Right forelimb (tissue), 1 donor: ENCODE results near the gene DMXL1.
"Not testable (repeated sequence)": the region's sequence is repeated elsewhere in the genome, so short reads cannot be mapped to it uniquely, and the experiment has no call there.

Experiments
- DNase-seq: peaks from one replicate; pipeline ENCODE4 v3.0.0-alpha.2; 2018

DMXL1 gene

DNA sequence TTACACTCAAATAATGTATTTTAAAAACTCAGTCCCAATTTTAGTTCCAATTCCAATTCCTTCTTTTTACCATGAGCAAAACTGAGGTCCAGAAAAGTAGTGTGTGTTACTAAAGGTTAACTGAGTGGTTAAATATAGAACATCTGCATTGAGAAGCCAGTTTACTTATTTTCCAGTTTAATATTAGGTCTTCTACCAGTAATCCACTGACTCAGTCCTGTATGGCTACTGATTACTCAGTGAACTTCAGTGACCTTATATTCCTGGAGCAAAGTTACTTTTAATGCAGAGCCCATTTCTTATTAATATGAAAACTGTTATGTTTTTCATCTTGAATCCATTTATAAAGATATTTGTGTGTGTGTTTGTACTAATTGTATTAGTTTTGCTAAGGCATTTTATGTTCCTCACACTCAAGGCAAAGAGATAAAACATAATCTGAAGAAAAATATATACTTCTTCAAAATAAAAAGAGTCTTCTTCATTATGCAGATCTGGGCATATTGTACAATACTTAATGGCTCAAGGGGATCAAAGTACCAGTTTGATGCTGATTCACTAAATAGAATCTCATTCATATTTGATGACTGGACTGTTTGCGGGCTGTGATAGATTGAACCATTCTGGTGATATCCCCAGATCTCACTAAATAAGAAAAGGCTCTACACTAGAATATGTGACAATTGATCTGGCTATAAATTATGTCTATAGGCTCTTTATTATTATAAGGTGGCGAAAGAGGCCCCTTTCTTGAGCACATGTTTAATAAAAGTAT lies 60.8 kb downstream of the DMXL1 start:
- DNase-seq: no peak

DNA sequence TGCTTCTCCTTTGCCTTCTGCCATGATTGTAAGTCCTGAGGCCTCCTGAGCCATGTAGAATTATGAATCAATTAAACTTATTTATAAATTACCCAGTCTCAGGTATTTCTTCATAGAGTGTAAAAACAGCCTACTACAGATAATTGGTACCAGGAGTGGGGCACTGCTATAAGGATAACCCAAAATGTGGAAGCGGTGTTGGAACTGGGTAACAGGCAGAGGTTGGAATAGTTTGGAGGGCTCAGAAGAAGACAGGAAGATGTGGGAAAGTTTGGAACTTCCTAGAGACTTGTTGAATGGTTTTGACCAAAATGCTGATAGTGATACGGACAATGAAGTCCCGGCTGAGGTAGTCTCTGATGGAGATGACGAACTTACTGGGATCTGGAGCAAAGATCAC lies 64.9 kb downstream of the DMXL1 start:
- not testable (repeated sequence) for DNase-seq

DNA sequence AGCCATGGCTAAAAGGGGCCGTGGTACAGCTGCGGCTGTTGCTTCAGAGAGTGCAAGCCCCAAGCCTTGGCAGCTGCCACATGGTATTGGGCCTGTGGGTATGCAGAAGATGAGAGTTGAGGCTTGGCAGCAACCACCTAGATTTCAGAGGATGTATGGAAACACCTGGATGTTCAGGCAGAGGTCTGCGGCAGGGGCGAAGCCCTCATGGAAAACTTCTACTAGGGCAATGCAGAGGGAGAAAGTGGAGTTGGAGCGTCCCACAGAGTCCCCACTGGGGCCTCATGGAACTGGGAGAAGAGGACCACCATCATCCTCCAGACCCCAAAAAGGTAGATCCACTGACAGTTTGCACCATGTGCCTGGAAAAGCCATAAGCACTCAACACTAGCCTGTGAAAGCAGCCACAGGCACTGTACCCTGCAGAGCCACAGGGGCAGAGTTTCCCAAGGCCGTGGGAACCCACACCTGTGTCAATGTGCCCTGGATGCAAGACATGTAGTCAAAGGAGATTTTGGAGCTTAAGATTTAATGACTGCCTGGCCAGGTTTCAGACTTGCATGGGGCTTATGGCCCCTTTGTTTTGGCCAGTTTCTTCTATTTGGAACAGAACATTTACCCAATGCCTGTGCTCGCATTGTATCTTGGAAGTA lies 65.9 kb downstream of the DMXL1 start:
- no peak for DNase-seq

DNA sequence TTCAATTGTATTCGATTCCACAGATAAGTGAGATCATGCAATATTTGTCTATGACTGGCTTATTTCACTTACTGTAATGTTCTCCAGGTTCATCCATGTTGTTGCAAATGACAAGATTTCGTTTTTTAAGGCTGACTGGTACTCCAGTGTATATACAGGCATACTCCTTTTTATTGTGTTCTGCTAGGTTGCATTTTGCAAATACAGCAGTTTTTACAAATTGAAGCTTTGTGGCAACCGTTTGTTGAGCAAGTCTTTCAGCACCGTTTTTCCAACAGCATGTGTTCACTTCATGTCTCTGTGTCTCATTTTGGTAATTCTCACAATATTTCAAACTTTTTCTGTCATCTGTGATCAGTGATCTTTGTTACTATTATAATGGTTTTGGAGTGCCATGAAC lies 82.7 kb downstream of the DMXL1 start:
- DNase-seq: no peak

- no peak for DNase-seq
These were observed 87.3 kb downstream of the DMXL1 start for GRCh38 chr5:119158144-119158543.

DNA sequence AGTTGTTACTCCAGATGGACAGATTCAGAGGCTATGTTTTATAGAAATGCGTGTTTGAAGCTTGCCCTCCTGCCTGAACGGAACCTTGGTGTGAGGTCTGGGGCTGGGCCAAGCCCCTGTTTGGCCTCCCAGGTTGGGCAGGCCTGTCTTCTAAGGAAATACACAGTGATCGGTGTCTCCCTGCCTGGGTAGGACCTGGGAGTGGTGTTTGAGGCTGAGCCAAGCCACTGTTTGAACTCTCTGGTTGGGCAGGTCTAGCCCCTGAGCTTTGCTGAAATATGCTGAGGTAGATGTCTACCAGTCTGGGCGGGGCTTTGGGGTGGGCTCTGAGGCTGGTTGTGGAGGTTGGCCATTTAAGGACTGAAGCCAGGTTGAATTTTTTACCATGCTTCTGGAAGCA lies 90.5 kb downstream of the DMXL1 start:
- no peak for DNase-seq

GRCh38 chr5:119166026-119166425 lies 95.1 kb downstream of the DMXL1 start:
- DNase-seq: no peak

DNA sequence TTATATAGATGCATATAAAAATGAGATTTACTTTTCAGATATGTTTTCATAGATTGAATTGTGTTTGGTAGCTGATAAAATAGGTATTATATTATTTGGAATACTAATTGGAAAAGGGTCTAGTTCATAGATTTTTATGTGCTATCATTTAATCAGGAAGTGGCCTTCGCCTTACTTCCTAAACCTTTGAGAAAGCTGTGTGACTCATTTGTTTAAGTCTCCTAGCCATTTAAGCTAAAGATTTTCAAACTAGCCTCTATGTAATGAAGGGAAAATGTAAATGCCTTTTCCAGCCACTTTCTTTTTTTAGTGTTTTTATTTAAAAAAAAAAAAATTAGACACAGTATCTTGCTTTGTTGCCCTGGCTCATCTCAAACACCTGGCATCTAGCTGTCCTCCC lies 97.5 kb downstream of the DMXL1 start:
- no peak for DNase-seq

- no peak for DNase-seq
These were observed 100.8 kb downstream of the DMXL1 start for GRCh38 chr5:119171686-119172085.

DNA sequence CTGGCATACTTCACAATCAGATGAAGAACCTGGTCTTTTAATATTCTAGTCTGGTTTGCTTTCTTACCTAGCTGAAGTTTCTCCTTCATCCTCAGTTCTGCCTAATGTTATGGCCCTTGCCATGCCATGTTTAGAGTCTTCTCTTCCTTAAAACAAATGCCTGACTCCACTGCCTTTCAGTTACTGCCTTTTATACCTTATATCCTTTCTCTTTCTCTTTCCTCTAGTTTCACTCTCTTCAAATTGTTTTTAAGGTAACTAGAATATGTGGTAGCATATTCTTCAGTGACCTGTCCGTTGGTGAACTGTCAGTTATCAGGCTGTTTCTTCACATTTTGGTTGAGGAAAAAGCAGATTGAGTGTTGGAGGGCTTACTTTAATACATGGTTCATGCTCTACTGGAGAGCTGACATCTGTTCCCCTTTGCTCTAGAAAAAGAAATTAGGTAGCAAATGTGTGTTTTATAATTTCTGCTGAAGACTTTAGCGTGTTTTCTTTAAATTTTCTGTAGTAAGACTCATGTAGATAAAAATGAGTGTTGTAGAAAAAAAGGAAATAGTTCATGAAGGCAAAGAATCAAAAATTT lies 103.8 kb downstream of the DMXL1 start:
- DNase-seq: no peak

DNA sequence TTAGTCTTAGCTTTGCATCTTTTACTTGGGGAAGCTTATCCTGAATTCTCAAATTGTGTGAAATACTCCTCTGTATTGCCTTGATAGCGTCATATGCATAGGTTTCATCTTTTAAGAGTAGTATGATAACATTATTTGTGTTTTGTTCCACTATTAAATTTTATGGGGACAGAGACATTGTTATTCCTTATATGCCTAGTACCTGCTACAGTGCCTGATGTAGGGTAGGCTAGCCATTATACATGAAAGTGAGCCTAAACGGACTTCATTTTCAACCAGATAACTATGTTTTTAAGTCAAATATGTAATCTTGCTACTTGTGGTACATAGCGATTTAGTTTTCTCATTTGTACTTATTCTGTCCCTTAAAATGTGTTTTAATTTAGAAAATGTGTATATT lies 105.9 kb downstream of the DMXL1 start:
- no peak for DNase-seq

GRCh38 chr5:119177226-119177625 lies 106.3 kb downstream of the DMXL1 start:
- no peak for DNase-seq

GRCh38 chr5:119178435-119178834 lies 107.5 kb downstream of the DMXL1 start:
- DNase-seq: no peak

DNA sequence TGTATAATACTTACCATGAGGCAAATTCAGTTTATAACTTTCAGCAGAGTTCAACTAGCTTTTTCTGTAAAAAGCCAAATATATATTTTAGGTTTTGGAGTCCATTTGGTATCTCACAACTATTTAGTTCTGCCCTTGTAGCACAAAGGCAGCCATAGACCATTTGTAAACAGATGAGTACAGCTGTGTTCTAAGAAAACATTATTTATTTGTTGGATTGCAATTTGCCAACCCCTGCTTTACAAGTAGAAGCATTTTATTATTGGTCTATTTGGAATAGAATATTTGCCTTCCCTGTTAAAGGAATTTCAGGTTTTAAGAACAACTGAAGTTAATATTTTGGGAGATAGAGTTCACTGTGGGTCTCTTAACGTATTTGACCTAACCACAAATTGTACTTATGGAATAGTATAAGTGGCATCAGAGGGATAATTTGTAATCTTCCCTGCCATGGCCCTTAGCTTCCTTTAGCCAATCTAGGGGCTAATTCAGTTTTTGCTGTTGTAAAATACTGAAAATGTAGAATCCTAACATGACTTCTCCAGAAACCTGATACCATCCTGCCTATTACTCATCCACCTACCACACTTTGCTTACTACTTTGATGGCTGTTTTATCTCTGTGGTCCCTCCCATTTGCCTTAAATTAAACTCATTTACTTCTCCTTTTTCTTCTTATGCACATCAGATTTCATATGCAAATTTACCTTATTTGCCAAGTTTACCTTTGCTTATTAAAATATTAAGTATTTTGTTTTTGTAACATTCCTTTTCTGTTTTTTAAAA lies 109.2 kb downstream of the DMXL1 start:
- no peak for DNase-seq

- DNase-seq: not testable (repeated sequence)
These were observed 114.6 kb downstream of the DMXL1 start for GRCh38 chr5:119185512-119185911.

DNA sequence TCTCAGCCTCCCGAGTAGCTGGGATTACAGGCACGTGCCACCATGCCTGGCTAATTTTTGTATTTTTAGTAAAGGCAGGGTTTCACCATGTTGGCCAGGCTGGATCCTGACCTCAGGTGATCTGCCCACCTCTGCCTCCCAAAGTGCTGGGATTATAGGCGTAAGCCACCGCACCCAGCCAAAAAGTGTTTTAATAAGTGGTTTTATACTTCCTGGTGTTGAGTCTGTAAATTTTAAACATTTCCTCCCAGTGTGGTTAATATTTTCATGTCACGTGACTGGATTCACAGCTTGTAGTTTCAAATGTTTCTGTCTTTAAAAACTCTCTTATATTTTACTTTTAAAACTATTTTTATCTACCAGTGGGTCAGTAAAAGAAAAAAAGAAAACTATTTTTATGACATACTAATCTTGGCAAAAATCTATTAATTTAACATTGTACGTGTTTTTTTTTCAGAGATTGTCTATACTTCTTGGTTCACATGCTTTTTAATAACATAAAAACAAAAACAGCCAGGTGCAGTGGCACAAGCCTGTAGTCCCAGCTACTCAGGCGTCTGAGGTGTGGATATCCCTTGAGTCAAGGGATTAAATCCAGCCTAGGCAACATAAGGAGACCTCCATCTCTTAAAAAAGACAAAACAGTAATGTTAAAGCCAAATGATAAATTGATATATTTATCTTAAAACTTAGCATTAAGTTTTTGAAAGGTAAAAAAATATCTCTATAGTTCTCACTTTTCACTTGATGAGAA lies 117.1 kb downstream of the DMXL1 start:
- no peak for DNase-seq

- no peak for DNase-seq
These were observed 119.7 kb downstream of the DMXL1 start for GRCh38 chr5:119190470-119191095.

DNA sequence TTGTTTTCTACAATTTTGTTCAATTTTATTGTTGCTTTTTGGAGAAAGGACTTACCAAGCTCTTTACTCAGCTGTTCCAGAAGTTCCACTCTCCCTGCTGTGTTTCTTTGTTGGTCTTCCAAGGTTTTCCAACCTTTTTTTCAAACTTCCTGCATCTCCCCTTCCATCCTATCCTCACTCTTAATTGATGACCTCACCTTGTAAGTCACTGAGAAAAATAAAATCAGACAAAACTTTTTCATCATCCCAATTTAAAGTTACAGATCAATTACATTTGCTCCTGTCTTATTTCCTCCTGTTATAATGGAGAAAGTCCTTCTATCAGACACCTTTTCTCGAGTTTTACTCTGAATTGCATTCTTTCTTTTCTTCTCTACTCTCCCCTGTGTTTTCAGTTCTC lies 121.1 kb downstream of the DMXL1 start:
- no peak for DNase-seq

DNA sequence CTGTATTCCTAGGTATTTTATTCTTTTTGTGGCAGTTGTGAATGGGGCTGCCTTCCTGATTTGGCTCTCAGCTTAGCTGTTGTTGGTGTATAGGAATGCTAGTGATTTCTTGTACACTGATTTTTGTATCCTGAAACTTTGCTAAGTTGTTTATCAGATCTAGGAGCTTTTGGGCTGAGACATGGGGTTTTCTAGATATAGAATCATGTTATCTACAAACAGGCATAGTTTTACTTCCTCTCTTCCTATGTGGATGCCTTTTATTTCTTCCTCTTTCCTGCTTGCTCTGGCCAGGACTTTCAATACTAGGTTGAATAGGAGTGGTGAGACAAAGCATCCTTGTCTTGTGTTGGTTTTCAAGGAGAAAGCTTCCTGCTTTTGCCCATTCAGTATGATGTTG lies 129.9 kb downstream of the DMXL1 start:
- DNase-seq: no peak

DNA sequence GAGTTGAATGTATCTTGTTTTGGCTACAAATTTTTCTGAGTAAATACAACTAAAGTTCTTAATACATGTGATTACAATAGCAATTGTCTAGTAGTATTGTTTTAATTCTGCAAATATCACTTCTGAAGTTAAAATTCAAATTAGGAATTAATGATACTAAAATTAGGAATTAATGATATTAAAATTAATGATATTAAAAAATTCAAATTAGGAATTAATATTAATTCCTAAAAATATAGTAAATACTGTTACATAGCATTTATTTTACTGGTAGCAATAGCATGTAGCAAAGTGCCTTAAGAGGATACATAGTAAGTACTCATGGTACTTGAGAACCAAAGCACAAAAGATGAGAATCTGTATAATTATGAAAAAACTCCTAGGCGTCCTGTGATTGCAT lies 136.2 kb downstream of the DMXL1 start:
- no peak for DNase-seq

DNA sequence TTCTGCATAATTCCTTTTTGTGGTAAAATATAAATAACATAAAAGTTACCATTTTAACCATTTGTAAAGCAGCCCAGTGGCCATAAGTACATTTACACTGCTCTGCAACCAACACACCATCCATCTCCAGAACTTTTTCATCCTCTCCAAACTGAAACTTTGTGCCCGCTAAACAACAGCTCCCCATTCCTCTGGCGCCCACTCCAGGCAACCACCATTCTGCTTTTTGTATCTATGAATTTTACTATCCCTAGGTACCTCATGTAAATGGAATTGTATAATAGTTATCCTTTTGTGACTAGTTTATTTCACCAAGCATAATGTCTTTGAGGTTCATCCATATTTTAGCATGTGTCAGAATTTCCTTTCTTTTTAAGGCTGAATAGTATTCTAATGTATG lies 141.1 kb downstream of the DMXL1 start:
- DNase-seq: no peak

- DNase-seq: no peak
These were observed 141.8 kb downstream of the DMXL1 start for GRCh38 chr5:119212676-119213075.
